ENCODE data around the gene PLD1. TPM values are rescaled to one million over a fixed set of nuclear protein-coding genes. Genes with fewer than 3 reads are reported as not detected.
A peak's percentile ranks its signal among the peaks of the same experiment; 100 is the strongest.

PLD1 gene
- total and polyA plus RNA-seq, 4 donors, result 3.1 to 31.1 (median 12.2) TPM

DNA sequence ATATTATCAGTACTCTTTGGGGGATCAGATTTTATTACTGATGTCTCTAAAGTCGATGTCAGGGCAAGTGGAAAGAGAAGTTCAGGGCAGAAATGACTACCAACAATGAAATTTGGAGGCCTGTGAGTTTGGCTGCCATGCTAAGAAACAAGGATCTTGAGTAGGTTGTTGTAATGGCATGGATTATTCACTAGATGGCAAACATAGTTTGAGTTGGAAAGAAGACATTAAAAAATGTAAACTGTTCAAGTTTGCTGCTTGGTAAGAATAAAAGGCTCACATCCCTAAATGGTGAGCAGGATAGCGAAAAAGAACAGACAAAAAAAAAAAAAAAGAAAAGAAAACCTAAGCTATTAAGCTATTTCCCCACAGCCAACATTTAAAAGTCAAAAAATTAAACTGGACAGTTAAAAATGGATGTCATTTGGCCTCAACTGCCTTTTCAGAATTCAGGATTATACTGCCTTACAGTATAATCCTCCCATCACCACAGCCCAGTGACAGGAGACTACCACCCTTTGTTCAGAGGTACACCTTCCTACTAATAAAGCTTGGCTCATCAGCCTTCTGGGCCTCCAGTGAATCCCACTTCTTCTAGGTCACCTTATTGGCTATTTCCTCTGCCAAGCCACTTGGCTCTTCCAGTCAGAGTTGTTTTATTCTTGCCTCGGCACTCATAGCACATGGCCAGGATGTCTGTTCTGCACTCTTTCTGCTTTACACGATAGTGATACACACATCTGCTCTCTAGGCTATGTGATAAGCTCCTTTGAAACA, 163.7 kb downstream of the PLD1 start:
- TF ChIP-seq CTCF (IDR thresholded peaks at IDR 0.05; ENCODE audit: control extremely low read depth, extremely low read depth), result peak; percentile 38
- peak overlapping the region in 1 of 2 donors; percentile 80 for H3K27ac ChIP-seq (ENCODE audit: low read depth in 1 of 2, low read length in 1 of 2)
- no peaks in the 10 kb centered on the region for H3K36me3 ChIP-seq (ENCODE audit: control insufficient read depth in 4 of 4, insufficient read depth in 4 of 4, low read length in 4 of 4)
- H3K9ac ChIP-seq (ENCODE audit: insufficient read depth in 1 of 2, low read length in 2 of 2), result no peak overlapping the region
- no peaks in the 10 kb centered on the region for H3K27me3 ChIP-seq (ENCODE audit: control insufficient read depth in 3 of 3, insufficient read depth in 3 of 3, low read length in 2 of 3)
- peak in 2 of 3 donors; percentile 78 to 82 for DNase-seq
- 43 to 56% methylated on average over 4 of the region's 4 CpGs for WGBS, 2 donors
- peaks cover 0 to 13% (median 0%) of the 10 kb centered on the region in 5 donors for H3K4me1 ChIP-seq (ENCODE audit: control insufficient read depth in 5 of 5, insufficient read depth in 5 of 5, low read length in 5 of 5)
- H3K9me3 ChIP-seq (ENCODE audit: control insufficient read depth in 4 of 4, insufficient read depth in 3 of 4, low read length in 3 of 4), result no peaks in the 10 kb centered on the region
- no peak overlapping the region for H3K4me3 ChIP-seq
- no peak for ATAC-seq (ENCODE audit: insufficient read depth, low FRiP score)

GRCh38 chr3:171644681-171645080, 165.6 kb downstream of the PLD1 start:
- no peak for TF ChIP-seq CTCF (IDR thresholded peaks at IDR 0.05; ENCODE audit: control extremely low read depth, extremely low read depth)
- no peaks in the 10 kb centered on the region for H3K27me3 ChIP-seq (ENCODE audit: control insufficient read depth in 3 of 3, insufficient read depth in 3 of 3, low read length in 2 of 3)
- H3K9me3 ChIP-seq (ENCODE audit: control insufficient read depth in 4 of 4, insufficient read depth in 3 of 4, low read length in 3 of 4), result no peaks in the 10 kb centered on the region
- WGBS, 2 donors, result 94 to 97% methylated on average over 8 of the region's 8 CpGs
- peaks cover 0 to 17% (median 0%) of the 10 kb centered on the region in 5 donors for H3K4me1 ChIP-seq (ENCODE audit: control insufficient read depth in 5 of 5, insufficient read depth in 5 of 5, low read length in 5 of 5)
- peak overlapping the region in 1 of 2 donors; percentile 28 for H3K27ac ChIP-seq (ENCODE audit: low read depth in 1 of 2, low read length in 1 of 2)
- H3K4me3 ChIP-seq, result no peak overlapping the region
- no peak for DNase-seq
- no peak for ATAC-seq (ENCODE audit: insufficient read depth, low FRiP score)
- H3K9ac ChIP-seq (ENCODE audit: insufficient read depth in 1 of 2, low read length in 2 of 2), result no peak overlapping the region
- H3K36me3 ChIP-seq (ENCODE audit: control insufficient read depth in 4 of 4, insufficient read depth in 4 of 4, low read length in 4 of 4), result no peaks in the 10 kb centered on the region

DNA sequence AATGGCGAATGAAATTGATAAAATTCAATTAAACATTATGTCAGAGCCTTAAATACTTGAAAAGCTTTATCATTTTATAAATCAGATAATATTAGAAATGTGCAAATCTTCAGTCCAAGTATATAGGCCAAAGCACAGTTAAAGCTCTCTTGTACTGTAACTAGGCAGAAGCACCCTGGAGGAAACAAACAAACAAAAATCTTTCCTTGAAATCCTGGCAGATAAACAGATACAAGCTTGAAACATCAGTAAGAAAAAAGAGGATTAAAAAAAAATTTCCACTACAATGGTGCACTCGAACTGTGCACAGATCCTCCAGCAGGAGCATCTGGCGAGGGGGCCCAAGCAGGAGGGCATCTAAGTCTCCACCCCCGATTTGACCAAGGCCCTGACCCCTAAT, 166.6 kb downstream of the PLD1 start:
- DNase-seq (no peak), ATAC-seq (ENCODE audit: insufficient read depth, low FRiP score) (no peak)
- H3K27ac ChIP-seq (ENCODE audit: low read depth in 1 of 2, low read length in 1 of 2), result peak overlapping the region in 1 of 2 donors; percentile 75
- WGBS, 2 donors, result 91 to 92% methylated on average over 4 of the region's 4 CpGs
- no peak overlapping the region for H3K4me3 ChIP-seq
- H3K4me1 ChIP-seq (ENCODE audit: control insufficient read depth in 5 of 5, insufficient read depth in 5 of 5, low read length in 5 of 5), result peaks cover 0 to 14% (median 0%) of the 10 kb centered on the region in 5 donors
- no peak overlapping the region for H3K9ac ChIP-seq (ENCODE audit: insufficient read depth in 1 of 2, low read length in 2 of 2)
- H3K36me3 ChIP-seq (ENCODE audit: control insufficient read depth in 4 of 4, insufficient read depth in 4 of 4, low read length in 4 of 4), result peaks cover 0 to 2% (median 0%) of the 10 kb centered on the region in 4 donors
- H3K9me3 ChIP-seq (ENCODE audit: control insufficient read depth in 4 of 4, insufficient read depth in 3 of 4, low read length in 3 of 4), result no peaks in the 10 kb centered on the region
- no peak for TF ChIP-seq CTCF (IDR thresholded peaks at IDR 0.05; ENCODE audit: control extremely low read depth, extremely low read depth)
- H3K27me3 ChIP-seq (ENCODE audit: control insufficient read depth in 3 of 3, insufficient read depth in 3 of 3, low read length in 2 of 3), result no peaks in the 10 kb centered on the region
